Lung microvascular endothelial cell (primary cell): ENCODE data around the gene CNNM3. TPM values are rescaled to one million over a fixed set of nuclear protein-coding genes. Genes with fewer than 3 reads are reported as not detected.

Source experiments
- DNase-seq, 2 donors: peaks; one replicate each; pipeline versions ENCODE4 v3.0.0 to v3.0.0-alpha.2; 2010; ENCODE audit warnings: low read depth in 2 of 2
- total RNA-seq: library from RNA; depleted of rRNA; stranded (reverse); fragments of >200 nt; gene quantifications from 2 replicates; pipeline ENCODE4 v1.2.1, GENCODE V29; 2014

Gene CNNM3
- total RNA-seq, 1 donor from 2014 or later, result 9.9 TPM

DNA sequence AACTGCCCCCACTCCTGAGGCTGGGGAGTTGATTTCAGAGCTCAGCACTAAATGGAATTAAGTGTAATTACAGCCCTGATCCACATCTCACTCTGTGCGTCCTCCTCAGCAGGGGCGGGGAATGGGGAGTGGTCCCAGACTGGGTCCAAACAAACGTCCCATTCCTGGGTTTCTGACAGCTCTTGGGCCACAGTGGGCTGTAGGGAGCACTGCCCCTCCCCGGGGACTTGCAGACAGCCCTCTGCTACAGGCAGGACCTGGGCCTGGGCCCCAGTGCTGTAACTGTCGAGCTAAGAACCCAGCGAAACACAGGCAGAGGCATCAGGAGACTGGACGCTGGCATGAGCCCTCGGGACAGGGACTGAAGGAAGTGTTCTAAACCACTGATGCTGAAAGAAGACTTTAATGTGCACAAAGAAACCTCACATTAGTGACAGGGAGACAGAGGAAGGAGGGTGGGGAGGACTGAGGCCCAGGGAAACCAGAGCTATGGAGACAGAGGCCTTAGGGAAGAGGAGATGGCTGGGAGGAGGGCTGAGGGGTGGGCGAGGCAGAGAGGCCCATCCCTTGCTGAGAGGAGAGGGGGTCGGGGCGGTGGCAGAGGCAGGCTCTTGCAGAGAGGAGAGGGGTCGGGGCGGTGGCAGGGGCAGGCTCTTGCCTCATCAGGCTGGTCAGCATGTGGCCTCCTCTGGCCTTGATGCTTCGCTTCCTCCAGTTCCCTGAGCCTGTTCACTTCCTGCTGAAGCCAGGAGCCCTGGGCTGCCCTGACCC, 59.6 kb downstream of the CNNM3 start:
- no peak for DNase-seq

DNA sequence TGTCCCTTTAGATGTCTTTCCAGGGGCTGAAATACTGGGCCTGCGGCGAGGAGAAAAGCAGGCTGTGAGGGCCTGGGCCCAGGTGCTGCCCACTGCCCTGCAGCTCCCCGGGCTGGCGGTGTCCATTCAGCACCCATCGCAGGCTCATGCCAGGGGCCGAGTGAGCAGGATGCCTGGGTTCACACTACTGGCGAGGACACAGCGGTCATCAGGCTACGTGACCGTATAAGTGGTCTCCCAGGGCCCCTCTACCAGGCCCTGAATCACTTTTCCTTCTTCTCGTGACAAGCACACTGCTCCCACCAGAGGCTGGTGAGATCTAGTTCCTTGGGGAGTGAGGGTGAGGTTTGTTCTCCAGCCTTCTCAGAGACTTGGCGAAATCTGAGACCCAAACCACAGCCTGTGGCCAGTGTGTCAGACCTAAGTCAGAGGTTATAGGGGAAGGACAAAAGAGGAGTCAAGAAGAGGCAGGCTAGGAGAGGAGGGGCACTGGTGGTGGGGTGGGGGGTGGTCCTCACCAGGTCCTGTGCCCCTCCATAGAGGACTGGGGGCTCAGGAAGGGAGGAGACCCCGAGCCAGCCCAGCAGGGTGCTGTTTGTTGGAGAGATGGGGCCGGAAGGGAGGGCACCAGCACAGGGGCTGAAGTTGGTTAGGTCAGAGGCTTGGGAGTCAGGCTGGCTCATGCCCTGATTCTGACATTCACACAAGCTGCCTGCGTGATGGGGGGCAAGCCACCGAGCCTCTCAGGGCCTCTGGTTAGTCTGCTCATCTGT, 60.4 kb downstream of the CNNM3 start:
- no peak for DNase-seq

DNA sequence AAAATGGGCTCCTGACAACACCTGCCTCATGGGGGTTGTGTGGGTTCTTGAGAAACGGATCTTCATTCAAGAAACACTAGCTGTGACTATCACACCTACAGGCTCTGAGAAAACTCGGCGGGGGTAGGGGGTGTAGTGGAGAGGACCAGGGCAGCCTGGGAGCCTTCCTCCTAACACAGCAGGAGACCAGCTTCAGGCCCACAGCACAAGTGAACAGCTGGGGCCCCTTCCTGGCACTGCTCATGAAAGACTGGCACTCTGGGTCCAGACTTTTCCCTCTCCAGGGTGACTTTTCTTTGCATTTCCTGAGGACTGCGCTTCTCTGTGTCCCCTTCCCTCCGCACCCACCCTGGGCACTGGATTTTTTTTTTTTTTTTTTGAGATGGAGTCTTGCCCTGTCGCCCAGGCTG, 61.0 kb downstream of the CNNM3 start:
- DNase-seq, result no peak

DNA sequence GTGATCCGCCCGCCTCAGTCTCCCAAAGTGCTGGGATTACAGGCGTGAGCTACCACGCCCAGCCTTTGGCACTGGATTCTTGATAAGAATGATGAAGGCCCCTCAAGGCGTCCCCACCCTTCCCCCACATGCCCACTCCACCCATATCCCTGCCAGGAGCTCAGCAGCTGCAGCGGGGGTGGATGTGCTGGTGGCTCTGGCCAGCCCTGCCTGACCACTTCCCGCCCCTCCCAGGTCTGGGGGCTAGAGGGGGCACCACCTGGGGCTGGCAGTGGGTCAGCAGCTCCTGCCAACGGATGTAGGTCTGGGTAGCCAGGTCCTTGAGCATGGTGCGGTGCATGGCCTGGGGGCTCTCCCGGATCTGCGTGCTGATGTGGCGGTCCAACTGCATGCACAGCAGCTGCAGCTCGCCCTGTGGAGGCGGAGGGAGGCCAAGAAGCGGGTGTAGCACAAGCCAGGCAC, 61.6 kb downstream of the CNNM3 start:
- DNase-seq, result no peak

DNA sequence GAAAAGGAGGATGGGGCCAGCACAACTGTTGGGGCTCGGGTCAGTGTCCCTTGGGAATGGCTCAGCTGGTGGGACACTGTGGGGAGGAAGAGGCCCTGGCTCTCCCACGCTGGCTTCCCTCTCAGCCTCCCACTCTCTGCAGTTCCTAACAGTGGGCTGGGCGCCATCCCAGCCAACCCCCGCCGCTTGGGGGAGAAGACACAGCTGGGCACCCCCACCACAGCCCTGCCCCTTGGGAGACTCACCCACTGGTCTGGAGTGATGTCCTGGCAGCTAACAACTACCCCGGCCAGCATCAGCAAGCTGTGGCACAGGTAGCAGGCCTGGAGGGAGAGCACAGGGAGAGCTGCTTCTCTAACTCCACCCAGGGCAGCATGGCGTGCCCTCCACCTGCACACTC, 62.1 kb downstream of the CNNM3 start:
- no peak for DNase-seq

DNA sequence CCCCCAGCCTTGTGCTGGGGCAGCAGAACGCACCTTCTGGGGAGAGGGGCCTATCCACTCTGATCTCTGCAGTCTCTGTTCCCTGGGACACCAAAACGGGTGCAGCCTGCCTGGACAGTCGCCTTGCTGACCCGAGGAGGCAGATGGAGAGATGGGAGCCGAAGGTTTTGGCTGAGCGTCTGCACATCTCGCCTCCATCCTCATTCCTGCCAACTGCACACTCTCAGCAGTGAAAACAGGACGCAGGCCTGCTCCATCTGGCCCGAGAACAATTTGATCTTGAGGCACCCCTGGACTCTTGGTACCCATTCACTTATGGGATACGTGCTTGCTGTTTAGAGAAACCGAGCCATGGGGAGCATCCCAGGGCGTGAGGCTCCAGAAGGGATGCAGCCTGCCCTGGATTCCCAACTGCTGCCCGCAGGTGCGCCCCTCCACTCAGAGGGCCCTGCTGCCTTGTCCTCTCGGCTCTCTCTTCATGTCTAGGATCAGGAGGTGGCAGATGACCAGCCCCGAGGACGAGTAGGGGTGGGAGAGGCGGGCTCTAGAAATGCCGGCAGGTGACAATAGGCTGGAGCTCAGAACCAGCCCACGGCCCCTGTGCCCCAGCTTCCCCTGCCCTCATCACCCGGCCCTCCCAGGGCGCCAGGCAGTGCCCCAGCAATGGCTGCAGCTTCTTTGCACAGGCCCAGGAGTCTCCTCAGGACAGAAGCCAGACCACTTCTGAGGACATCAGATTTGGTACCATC, 62.9 kb downstream of the CNNM3 start:
- no peak for DNase-seq

DNA sequence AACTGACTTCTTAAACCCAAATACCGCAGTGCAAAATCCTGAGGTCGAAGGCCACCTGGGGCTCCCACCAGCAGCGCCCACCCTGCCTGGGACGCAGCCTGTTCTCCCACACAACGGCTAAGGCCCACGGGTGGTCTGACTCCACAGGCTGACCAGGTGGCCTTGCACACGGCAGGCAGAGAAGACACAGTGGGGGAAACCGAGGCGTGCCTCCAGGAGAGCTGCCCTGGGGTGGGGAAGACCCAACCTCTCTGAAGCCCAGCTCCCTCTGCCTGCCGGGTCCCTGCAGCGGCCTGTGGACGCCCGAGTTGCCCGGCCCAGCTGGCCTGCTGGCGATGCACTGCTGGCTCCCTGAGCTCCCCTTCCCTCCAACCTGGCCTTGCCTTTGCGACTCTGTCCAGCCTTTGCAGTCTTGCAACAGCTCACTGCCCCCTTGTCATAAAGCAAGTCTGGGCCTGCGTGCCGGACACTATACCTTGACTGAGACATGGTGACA, 63.5 kb downstream of the CNNM3 start:
- DNase-seq, result no peak

DNA sequence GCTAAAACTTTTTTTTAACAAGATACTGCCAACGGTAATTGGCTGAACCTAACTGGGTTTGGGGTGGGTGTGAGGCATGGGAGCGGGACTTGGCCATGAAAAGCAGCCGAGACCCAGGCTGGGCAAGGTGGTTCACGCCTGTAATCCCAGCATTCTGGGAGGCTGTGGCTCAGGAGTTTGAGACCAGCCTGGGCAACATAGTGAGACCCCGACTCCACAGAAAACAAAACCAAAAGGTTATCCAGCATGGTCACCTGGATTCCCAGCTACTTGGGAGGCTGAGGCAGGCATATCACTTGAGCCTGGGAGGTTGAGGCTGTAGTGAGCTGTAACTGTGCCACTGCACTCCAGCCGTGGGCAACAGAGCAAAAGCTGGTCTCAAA, 64.8 kb downstream of the CNNM3 start:
- no peak for DNase-seq

DNA sequence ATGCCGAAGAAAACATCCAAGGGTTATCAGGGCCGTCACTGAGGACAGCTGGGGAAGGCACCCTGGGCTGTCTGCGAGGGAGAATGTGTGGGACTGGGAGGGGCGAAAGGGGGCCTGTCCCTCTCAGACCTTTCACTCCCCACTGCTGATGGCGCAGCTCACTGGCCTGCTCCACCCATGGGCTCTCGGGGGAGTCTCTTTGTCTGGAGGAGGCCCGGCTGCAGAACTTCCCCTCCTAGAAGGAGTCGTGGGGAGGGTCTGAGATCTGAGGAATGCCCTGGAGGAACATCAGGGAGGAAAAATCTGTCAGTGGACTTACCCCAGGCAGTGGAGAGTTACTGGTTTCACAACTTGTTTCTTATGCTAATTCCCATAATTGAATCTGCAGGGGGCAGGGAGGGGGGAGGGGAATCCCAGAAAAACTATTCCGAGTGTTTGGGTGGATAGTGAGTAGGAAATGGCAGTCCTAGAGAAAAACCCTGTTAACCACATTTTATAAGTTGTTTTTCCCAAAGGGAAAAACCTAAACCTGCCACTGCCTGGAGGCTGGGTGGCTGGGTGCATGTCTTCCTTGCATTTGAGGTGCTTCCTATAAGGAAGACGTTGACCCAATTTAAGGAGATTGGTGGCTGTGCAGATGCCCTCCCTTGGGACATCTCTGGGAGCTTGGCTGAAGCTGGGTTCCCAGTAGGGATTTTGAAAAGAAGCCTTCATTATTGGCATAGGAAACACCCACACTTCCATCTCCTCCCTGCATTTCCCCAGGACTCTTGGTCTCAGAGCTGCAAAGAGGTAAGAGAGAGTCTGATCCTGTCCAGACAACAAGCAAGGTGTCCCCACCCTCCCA, 65.5 kb downstream of the CNNM3 start:
- DNase-seq, result no peak

DNA sequence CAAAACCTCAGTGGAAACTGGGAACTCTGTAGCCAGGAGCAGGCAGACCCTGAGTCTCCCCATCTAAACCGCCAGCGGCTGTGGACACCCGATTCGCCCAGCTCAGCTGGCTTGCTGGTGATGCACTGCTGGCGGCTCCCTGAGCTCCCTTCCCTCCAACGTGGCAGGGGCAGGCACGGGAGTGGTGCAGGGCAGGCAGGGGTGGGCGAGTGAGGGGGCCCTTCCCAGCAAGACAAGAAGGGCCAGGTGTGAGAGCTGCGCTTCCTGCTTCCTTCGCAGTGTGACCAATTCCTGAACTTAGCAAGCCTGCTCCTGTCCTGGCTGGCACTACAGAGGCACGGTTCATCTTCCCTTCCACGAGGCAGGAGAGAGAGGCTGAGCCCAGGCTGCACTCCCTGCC, 66.2 kb downstream of the CNNM3 start:
- no peak for DNase-seq

DNA sequence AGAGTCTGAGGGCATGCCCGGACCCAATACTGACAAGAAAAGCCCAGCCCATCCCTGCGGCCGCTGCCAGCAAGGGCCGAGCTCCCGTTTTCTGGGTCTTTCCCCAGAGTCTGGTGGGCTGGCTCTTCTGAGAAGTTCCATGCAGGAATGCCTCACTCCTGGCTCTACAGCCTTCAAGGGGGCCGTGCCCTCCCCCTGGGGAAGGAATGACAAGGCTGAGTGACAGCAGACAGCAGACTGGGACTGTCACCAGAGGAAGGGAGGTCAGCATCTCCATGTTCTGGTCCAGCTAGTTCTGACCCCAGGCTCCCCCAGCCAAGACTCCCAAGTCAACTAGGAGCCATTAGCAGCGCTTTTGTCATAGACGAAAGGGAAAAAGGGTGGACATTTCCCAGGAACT, 66.8 kb downstream of the CNNM3 start:
- no peak for DNase-seq

DNA sequence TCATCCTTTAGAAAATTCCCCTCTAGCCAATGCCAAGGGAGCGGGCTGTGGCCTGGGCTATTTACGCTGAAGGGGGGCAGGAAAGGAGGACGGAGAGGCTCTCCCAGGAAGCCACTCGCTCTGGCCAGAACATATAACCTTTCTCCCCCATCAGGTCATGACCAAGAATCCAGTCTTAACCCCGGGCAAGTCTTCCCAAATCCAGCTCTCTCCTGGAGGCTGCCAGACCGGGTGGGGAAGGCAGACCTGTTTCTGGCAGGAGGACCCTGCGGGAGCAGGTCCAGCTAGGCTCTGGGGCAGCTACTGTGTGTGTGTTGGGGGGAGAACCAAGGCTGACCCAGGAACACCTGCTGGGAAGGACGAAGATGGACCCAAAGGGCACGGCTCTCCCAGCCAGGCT, 67.2 kb downstream of the CNNM3 start:
- DNase-seq, result no peak

Other genes starting within 250 kb of the CNNM3 start
- 16.3 and 21.6 TPM in 2 replicates for gene KANSL3, start 178.0 kb upstream of the CNNM3 start, total RNA-seq
- gene FER1L5, start 173.5 kb upstream of the CNNM3 start, total RNA-seq, result not detected in 2 replicates
- gene LMAN2L, start 76.2 kb upstream of the CNNM3 start, total RNA-seq, result 12.4 and 22.2 TPM in 2 replicates
- gene CNNM4, start 55.4 kb upstream of the CNNM3 start, total RNA-seq, result 1.1 and 1.6 TPM in 2 replicates
- 0.44 and 0.79 TPM in 2 replicates for gene ANKRD23, start 27.8 kb downstream of the CNNM3 start, total RNA-seq
- gene ANKRD39, start 41.7 kb downstream of the CNNM3 start, total RNA-seq, result 5.9 and 6.3 TPM in 2 replicates
- 17.9 and 20.8 TPM in 2 replicates for gene SEMA4C, start 53.8 kb downstream of the CNNM3 start, total RNA-seq
- gene FAM178B, start 170.3 kb downstream of the CNNM3 start, total RNA-seq, result not detected in 2 replicates